Occipital lobe (tissue), 2 donors: ENCODE results near the gene CTNNA2. TPM values are rescaled to one million over a fixed set of nuclear protein-coding genes. Genes with fewer than 3 reads are reported as not detected.
A peak's percentile ranks its signal among the peaks of the same experiment; 100 is the strongest.

Experiments used
- DNase-seq: peaks from one replicate; lab custom pipeline; 2025; lab: John Stamatoyannopoulos, UW
- total RNA-seq: library from RNA; depleted of rRNA; stranded (reverse); fragments of >200 nt; gene quantifications from one replicate; pipeline ENCODE4 v1.2.3, GENCODE V29; 2014

CTNNA2 gene
- total RNA-seq: 261 TPM

GRCh38 chr2:79512442-79513401 is at the start of gene CTNNA2:
CTNNA2 (plus strand) TSS chr2:79513051.
- peak; percentile 79 for DNase-seq

GRCh38 chr2:79487399-79487798 is 25.5 kb upstream of the CTNNA2 start:
- no peak for DNase-seq

- DNase-seq: no peak
Measured at GRCh38 chr2:79511320-79511951, 1.4 kb upstream of the CTNNA2 start.

- no peak for DNase-seq
Measured at GRCh38 chr2:79513711-79514110, 860 bp downstream of the CTNNA2 start.

GRCh38 chr2:79529636-79530035 is 16.8 kb downstream of the CTNNA2 start:
- DNase-seq: no peak

GRCh38 chr2:79530443-79530842 is 17.6 kb downstream of the CTNNA2 start:
- DNase-seq: no peak

- DNase-seq: no peak
Measured at GRCh38 chr2:79547568-79547967, 34.7 kb downstream of the CTNNA2 start.

GRCh38 chr2:79552653-79553052 is 39.8 kb downstream of the CTNNA2 start:
- no peak for DNase-seq

- no peak for DNase-seq
Measured at GRCh38 chr2:79554899-79555298, 42.0 kb downstream of the CTNNA2 start.

GRCh38 chr2:79564065-79564464 is 51.2 kb downstream of the CTNNA2 start:
- DNase-seq: no peak

GRCh38 chr2:79569048-79569447 is 56.2 kb downstream of the CTNNA2 start:
- no peak for DNase-seq

- no peak for DNase-seq
Measured at GRCh38 chr2:79573895-79574674, 61.2 kb downstream of the CTNNA2 start.

- no peak for DNase-seq
Measured at GRCh38 chr2:79576451-79576850, 63.6 kb downstream of the CTNNA2 start.

GRCh38 chr2:79578952-79579351 is 66.1 kb downstream of the CTNNA2 start:
- DNase-seq: no peak

- no peak for DNase-seq
Measured at GRCh38 chr2:79580175-79580574, 67.3 kb downstream of the CTNNA2 start.

GRCh38 chr2:79585701-79586433 is 73.0 kb downstream of the CTNNA2 start:
- DNase-seq: peak; percentile 60

- DNase-seq: no peak
Measured at GRCh38 chr2:79591281-79591680, 78.4 kb downstream of the CTNNA2 start.

- no peak for DNase-seq
Measured at GRCh38 chr2:79593237-79593867, 80.5 kb downstream of the CTNNA2 start.

- DNase-seq: no peak
Measured at GRCh38 chr2:79596403-79596802, 83.6 kb downstream of the CTNNA2 start.

- no peak for DNase-seq
Measured at GRCh38 chr2:79604748-79605147, 91.9 kb downstream of the CTNNA2 start.
